ENCODE measurements around the gene DSG4. TPM values are rescaled to one million over a fixed set of nuclear protein-coding genes. Genes with fewer than 3 reads are reported as not detected.

The DSG4 gene
- total RNA-seq, 4 donors from 2014 or later, result not detected

DNA sequence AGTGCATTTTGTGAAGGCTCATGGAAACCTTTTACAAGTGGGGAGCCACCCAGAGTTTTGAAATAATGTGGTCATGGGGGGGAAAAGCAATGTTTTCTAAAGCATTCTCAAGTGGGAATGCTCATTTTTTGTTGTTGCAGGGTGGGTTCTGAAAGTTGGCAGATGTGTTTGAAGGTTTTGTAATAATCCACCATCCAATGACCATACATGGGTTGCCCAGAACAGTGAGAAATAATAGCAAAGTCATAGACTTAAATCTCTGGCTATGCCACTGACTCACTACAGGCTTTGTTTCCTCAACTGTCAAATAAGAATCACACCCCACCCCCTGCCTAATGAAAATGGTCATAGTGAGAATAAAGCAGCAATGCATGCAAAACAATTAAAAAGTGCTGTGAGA is 73.8 kb downstream of the DSG4 start:
- TF ChIP-seq POLR2AphosphoS5 (IDR thresholded peaks at IDR 0.05) (no peak), POLR2A (IDR thresholded peaks at IDR 0.05) (no peak), EP300 (IDR thresholded peaks at IDR 0.05; ENCODE audit: low read depth) (no peak)
- TF ChIP-seq, protein P1, sequence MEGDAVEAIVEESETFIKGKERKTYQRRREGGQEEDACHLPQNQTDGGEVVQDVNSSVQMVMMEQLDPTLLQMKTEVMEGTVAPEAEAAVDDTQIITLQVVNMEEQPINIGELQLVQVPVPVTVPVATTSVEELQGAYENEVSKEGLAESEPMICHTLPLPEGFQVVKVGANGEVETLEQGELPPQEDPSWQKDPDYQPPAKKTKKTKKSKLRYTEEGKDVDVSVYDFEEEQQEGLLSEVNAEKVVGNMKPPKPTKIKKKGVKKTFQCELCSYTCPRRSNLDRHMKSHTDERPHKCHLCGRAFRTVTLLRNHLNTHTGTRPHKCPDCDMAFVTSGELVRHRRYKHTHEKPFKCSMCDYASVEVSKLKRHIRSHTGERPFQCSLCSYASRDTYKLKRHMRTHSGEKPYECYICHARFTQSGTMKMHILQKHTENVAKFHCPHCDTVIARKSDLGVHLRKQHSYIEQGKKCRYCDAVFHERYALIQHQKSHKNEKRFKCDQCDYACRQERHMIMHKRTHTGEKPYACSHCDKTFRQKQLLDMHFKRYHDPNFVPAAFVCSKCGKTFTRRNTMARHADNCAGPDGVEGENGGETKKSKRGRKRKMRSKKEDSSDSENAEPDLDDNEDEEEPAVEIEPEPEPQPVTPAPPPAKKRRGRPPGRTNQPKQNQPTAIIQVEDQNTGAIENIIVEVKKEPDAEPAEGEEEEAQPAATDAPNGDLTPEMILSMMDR (IDR thresholded peaks at IDR 0.05), result no peak
- in situ Hi-C loops (cut with MboI; ENCODE audit: low pct_ligation_motif_present in 1 of 4, low pct_unique_long_range_greater_than_20kb in 1 of 4, low sequenced_read_pairs in 3 of 4) (no loop called here), intact Hi-C loops (cut with DNase I; ENCODE audit: low total_unique reads) (no loop called here)
- H3K9me3 ChIP-seq, result no peaks in the 10 kb centered on the region
- no peaks in the 10 kb centered on the region for H3K4me1 ChIP-seq
- H3K4me3 ChIP-seq, result no peak overlapping the region
- H3K36me3 ChIP-seq, result no peaks in the 10 kb centered on the region
- DNase-seq, result no peak
- no peaks in the 10 kb centered on the region for H3K27me3 ChIP-seq
- no peak overlapping the region for H3K27ac ChIP-seq

GRCh38 chr18:31451625-31452024 is 75.0 kb downstream of the DSG4 start:
- no peak overlapping the region for H3K4me3 ChIP-seq
- H3K36me3 ChIP-seq, result no peaks in the 10 kb centered on the region
- H3K27me3 ChIP-seq, result no peaks in the 10 kb centered on the region
- WGBS, 2 donors (ENCODE audit: low coverage in 1 of 2), result 83 to 88% methylated on average over 1 of the region's 1 CpG
- DNase-seq, result no peak
- intact Hi-C loops (cut with DNase I; ENCODE audit: low total_unique reads) (no loop called here), in situ Hi-C loops (cut with MboI; ENCODE audit: low pct_ligation_motif_present in 1 of 4, low pct_unique_long_range_greater_than_20kb in 1 of 4, low sequenced_read_pairs in 3 of 4) (no loop called here)
- H3K9me3 ChIP-seq, result no peaks in the 10 kb centered on the region
- no peak overlapping the region for H3K27ac ChIP-seq
- TF ChIP-seq POLR2A (IDR thresholded peaks at IDR 0.05) (no peak), EP300 (IDR thresholded peaks at IDR 0.05; ENCODE audit: low read depth) (no peak), POLR2AphosphoS5 (IDR thresholded peaks at IDR 0.05) (no peak)
- TF ChIP-seq, protein P1 (IDR thresholded peaks at IDR 0.05), result no peak
- no peaks in the 10 kb centered on the region for H3K4me1 ChIP-seq

- Histone ChIP-seq H3K9me3 (no peaks in the 10 kb centered on the region), H3K27me3 (no peaks in the 10 kb centered on the region), H3K4me1 (no peaks in the 10 kb centered on the region), H3K27ac (no peak overlapping the region), H3K4me3 (no peak overlapping the region), H3K36me3 (no peaks in the 10 kb centered on the region)
- intact Hi-C loops (cut with DNase I; ENCODE audit: low total_unique reads), result no loop called here
- no peak for DNase-seq
- no peak for TF ChIP-seq POLR2A (IDR thresholded peaks at IDR 0.05)
- TF ChIP-seq POLR2AphosphoS5 (IDR thresholded peaks at IDR 0.05), result no peak
- TF ChIP-seq, protein P1 (IDR thresholded peaks at IDR 0.05), result no peak
- no peak for TF ChIP-seq EP300 (IDR thresholded peaks at IDR 0.05; ENCODE audit: low read depth)
- in situ Hi-C loops (cut with MboI; ENCODE audit: low pct_ligation_motif_present in 1 of 4, low pct_unique_long_range_greater_than_20kb in 1 of 4, low sequenced_read_pairs in 3 of 4), result no loop called here
- WGBS, 2 donors (ENCODE audit: low coverage in 1 of 2), result 68 to 91% methylated on average over 2 to 3 of the region's 3 CpGs
These were observed 77.6 kb downstream of the DSG4 start for GRCh38 chr18:31454066-31454708.

Small RNAs within 50 kb of the gene (small RNA-seq; reads per million reads assigned to genes)
- gene RF00019 (0 reads per million in 4 donors), gene RNU6-167P (0 reads per million in 4 donors)

Other genes starting within 250 kb of the DSG4 start
- not detected for gene DSC1, start 213.9 kb upstream of the DSG4 start, total RNA-seq
- under 1 TPM in 1 of 4 donors, not detected in 3; 0.16 TPM for gene DSG1, start 58.6 kb upstream of the DSG4 start, total RNA-seq
- under 1 TPM in 1 of 4 donors, not detected in 3; under 0.01 TPM for gene DSG3, start 71.0 kb downstream of the DSG4 start, total RNA-seq
- 100 to 1,000 TPM in 3 of 4 donors, 10 to 100 TPM in 1; 59.3 to 272 (median 198) TPM for gene DSG2, start 121.4 kb downstream of the DSG4 start, total RNA-seq
- under 1 TPM in 1 of 4 donors, not detected in 3; 0.41 TPM for gene TTR, start 215.1 kb downstream of the DSG4 start, total RNA-seq

Data from transverse colon (tissue), 4 donors.